Panc1 (cell line): Measurements from ENCODE around the gene ZNRF3.

Experiments used
- POLR2AphosphoS5 ChIP-seq: IDR thresholded peaks from 2 replicates; pipeline ENCODE4 v1.6.1; 2012; ENCODE audit warnings: mild to moderate bottlenecking, low read depth, low read length, moderate library complexity
- SIN3A ChIP-seq: IDR thresholded peaks from 2 replicates; pipeline ENCODE4 v1.6.1; 2012; ENCODE audit warnings: low read depth, mild to moderate bottlenecking, low read length, moderate library complexity, borderline replicate concordance; ENCODE audit not compliant: insufficient read depth
- TF ChIP-seq, protein P1 (sequence below): fragments of 450-650 bp; IDR thresholded peaks from 2 replicates; pipeline ENCODE4 v1.5.1; 2017; ENCODE audit warnings: mild to moderate bottlenecking
- TF ChIP-seq, protein P2 (sequence below), 2 experiments: IDR thresholded peaks; 2 replicates each; pipeline ENCODE4 v1.6.1; 2011 to 2012; ENCODE audit warnings: low read depth in 2 of 2, control low read depth in 1 of 2, low read length in 1 of 2, mild to moderate bottlenecking in 1 of 2, moderate library complexity in 1 of 2; ENCODE audit not compliant: insufficient read depth in 1 of 2

GRCh38 chr22:28989035-28989464 is 105.7 kb downstream of the ZNRF3 start:
- TF ChIP-seq, protein P1, sequence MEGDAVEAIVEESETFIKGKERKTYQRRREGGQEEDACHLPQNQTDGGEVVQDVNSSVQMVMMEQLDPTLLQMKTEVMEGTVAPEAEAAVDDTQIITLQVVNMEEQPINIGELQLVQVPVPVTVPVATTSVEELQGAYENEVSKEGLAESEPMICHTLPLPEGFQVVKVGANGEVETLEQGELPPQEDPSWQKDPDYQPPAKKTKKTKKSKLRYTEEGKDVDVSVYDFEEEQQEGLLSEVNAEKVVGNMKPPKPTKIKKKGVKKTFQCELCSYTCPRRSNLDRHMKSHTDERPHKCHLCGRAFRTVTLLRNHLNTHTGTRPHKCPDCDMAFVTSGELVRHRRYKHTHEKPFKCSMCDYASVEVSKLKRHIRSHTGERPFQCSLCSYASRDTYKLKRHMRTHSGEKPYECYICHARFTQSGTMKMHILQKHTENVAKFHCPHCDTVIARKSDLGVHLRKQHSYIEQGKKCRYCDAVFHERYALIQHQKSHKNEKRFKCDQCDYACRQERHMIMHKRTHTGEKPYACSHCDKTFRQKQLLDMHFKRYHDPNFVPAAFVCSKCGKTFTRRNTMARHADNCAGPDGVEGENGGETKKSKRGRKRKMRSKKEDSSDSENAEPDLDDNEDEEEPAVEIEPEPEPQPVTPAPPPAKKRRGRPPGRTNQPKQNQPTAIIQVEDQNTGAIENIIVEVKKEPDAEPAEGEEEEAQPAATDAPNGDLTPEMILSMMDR = no peak
- TF ChIP-seq POLR2AphosphoS5 (no peak), SIN3A (no peak)
- TF ChIP-seq, protein P2, sequence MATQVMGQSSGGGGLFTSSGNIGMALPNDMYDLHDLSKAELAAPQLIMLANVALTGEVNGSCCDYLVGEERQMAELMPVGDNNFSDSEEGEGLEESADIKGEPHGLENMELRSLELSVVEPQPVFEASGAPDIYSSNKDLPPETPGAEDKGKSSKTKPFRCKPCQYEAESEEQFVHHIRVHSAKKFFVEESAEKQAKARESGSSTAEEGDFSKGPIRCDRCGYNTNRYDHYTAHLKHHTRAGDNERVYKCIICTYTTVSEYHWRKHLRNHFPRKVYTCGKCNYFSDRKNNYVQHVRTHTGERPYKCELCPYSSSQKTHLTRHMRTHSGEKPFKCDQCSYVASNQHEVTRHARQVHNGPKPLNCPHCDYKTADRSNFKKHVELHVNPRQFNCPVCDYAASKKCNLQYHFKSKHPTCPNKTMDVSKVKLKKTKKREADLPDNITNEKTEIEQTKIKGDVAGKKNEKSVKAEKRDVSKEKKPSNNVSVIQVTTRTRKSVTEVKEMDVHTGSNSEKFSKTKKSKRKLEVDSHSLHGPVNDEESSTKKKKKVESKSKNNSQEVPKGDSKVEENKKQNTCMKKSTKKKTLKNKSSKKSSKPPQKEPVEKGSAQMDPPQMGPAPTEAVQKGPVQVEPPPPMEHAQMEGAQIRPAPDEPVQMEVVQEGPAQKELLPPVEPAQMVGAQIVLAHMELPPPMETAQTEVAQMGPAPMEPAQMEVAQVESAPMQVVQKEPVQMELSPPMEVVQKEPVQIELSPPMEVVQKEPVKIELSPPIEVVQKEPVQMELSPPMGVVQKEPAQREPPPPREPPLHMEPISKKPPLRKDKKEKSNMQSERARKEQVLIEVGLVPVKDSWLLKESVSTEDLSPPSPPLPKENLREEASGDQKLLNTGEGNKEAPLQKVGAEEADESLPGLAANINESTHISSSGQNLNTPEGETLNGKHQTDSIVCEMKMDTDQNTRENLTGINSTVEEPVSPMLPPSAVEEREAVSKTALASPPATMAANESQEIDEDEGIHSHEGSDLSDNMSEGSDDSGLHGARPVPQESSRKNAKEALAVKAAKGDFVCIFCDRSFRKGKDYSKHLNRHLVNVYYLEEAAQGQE (IDR thresholded peaks at IDR 0.05; ENCODE audit: insufficient read depth in 1 of 2, low read depth in 2 of 2, low read length in 1 of 2) = no peak
